HG03558 (cell line): ENCODE results near the gene ANKLE2.

Experiments
- ATAC-seq: cut with Tn5 transposase; IDR thresholded peaks from one replicate; pipeline ENCODE4 v1.9.1; 2021; ENCODE audit warnings: moderate number of reproducible peaks; ENCODE audit not compliant: unreplicated experiment; ENCODE audit errors: extremely low read depth

Gene ANKLE2

GRCh38 chr12:132723015-132723763 lies 38.4 kb downstream of the ANKLE2 start:
- ATAC-seq = no peak

GRCh38 chr12:132720606-132721345 lies 40.9 kb downstream of the ANKLE2 start:
- no peak for ATAC-seq

- ATAC-seq = no peak
These were observed 41.7 kb downstream of the ANKLE2 start for GRCh38 chr12:132719954-132720324.

- ATAC-seq = no peak
These were observed 42.3 kb downstream of the ANKLE2 start for GRCh38 chr12:132719141-132719953.

GRCh38 chr12:132718644-132719043 lies 43.0 kb downstream of the ANKLE2 start:
- ATAC-seq = no peak

- no peak for ATAC-seq
These were observed 43.9 kb downstream of the ANKLE2 start for GRCh38 chr12:132717531-132718387.

GRCh38 chr12:132717011-132717410 lies 44.6 kb downstream of the ANKLE2 start:
- no peak for ATAC-seq

GRCh38 chr12:132716356-132716755 lies 45.3 kb downstream of the ANKLE2 start:
- no peak for ATAC-seq

- no peak for ATAC-seq
These were observed 45.8 kb downstream of the ANKLE2 start for GRCh38 chr12:132715874-132716273.

GRCh38 chr12:132713123-132713522 lies 48.5 kb downstream of the ANKLE2 start:
- ATAC-seq = no peak

- ATAC-seq = no peak
These were observed 50.4 kb downstream of the ANKLE2 start for GRCh38 chr12:132711080-132711843.

- peak; percentile 84 for ATAC-seq
These were observed 51.1 kb downstream of the ANKLE2 start, which contains the start of gene PGAM5 for GRCh38 chr12:132710405-132711079. Gene PGAM5, plus strand, starts transcription at chr12:132710842. Its CDS starts 35 bp downstream, at chr12:132710877.

GRCh38 chr12:132710043-132710404 lies 51.6 kb downstream of the ANKLE2 start:
- ATAC-seq = no peak

- no peak for ATAC-seq
These were observed 53.5 kb downstream of the ANKLE2 start for GRCh38 chr12:132708150-132708549.

- ATAC-seq = no peak
These were observed 54.4 kb downstream of the ANKLE2 start for GRCh38 chr12:132707241-132707640.

GRCh38 chr12:132703641-132704040 lies 58.0 kb downstream of the ANKLE2 start:
- no peak for ATAC-seq

- no peak for ATAC-seq
These were observed 59.0 kb downstream of the ANKLE2 start for GRCh38 chr12:132702640-132703039.

- no peak for ATAC-seq
These were observed 61.3 kb downstream of the ANKLE2 start for GRCh38 chr12:132700212-132700822.
